Activated CD8-positive, alpha-beta T cell treated with anti-CD3 and anti-CD28 coated beads, Interleukin-2, amount 10 ng/mL, durations not matched to agents 7 days and 5 days (primary cell): Measurements from ENCODE around the gene CHST8. TPM values are rescaled to one million over a fixed set of nuclear protein-coding genes. Genes with fewer than 3 reads are reported as not detected.

ENCODE experiments used
- ATAC-seq: fragments of 150-1000 bp; cut with Tn5 transposase; one replicate; pipeline ENCODE4 v1.10.0; 2021; ENCODE audit warnings: moderate library complexity
- CTCF ChIA-PET: fragments of 350-600 bp; sonication (Branson Sonifier 250); formaldehyde crosslinking; loops from one replicate; lab custom pipeline; 2021; ENCODE audit warnings: antibody characterized with exemption; lab: Charles Lee
- POLR2A ChIA-PET: fragments of 350-600 bp; sonication (Branson Sonifier 250); formaldehyde crosslinking; loops from one replicate; lab custom pipeline; 2021; ENCODE audit warnings: antibody characterized with exemption; lab: Charles Lee
- DNase-seq: peaks from one replicate; pipeline ENCODE4 v3.0.0-alpha.2; 2020
- H3K27ac Mint-ChIP-seq: one replicate; pipeline ENCODE4 v1.8.0; 2021; ENCODE audit warnings: mild to moderate bottlenecking, mixed read lengths
- H3K27me3 Mint-ChIP-seq: one replicate; pipeline ENCODE4 v1.8.0; 2021; ENCODE audit warnings: low read depth, mixed read lengths
- H3K36me3 Mint-ChIP-seq: one replicate; pipeline ENCODE4 v1.8.0; 2021; ENCODE audit warnings: low read depth, mixed read lengths
- H3K4me1 Mint-ChIP-seq: one replicate; pipeline ENCODE4 v1.8.0; 2021; ENCODE audit warnings: low read depth, mixed read lengths
- H3K4me3 Mint-ChIP-seq: one replicate; pipeline ENCODE4 v1.8.0; 2021; ENCODE audit warnings: mild to moderate bottlenecking, mixed read lengths
- H3K9me3 Mint-ChIP-seq: one replicate; pipeline ENCODE4 v1.8.0; 2022; ENCODE audit warnings: mixed read lengths; ENCODE audit not compliant: insufficient read depth
- total RNA-seq, 2 experiments: library from RNA; stranded (reverse); gene quantifications; one replicate each; pipeline ENCODE4 v1.2.3, GENCODE V29; 2021

The CHST8 gene
- total RNA-seq, 2 experiments from 2014 or later: not detected

DNA sequence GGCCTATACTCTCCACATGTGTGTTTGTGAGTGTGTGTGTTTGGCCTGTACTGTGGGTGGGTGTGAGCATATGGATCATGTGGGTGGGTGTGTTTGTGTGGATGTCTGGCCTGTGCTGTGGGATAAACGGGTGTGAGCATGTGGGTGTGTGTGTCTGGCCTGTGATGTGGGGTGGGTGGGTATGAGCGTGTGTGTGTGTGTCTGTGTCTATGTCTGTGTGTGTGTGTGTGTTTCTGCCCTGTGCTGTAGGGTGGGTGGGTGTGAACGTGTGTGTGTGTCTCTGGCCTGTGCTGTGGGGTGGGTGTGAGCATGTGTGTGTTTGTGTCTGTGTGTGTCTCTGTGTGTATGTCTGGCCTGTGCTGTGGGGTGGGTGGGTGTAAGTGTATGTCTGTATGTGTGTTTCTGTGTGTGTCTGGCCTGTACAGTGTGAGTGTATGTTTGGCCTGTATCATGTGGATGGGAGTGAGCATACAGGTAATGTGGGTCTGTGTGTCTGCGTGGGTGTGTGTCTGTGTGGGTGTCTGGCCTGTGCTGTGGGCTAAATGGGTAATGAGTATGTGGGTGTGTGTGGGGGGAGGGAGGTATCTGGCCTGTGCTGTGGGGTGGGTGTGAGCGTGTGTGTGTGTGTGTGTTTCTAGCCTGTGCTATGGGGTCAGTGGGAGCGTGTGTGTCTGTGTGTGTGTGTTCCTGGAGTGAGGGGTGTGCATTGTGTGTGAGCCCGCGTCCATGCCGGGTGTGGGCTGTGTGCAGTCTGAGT lies 154.2 kb downstream of the CHST8 start:
- Mint-ChIP-seq H3K36me3 (no peaks in the 10 kb centered on the region), H3K27ac (no peak overlapping the region), H3K4me1 (peaks cover 6% of the 10 kb centered on the region), H3K9me3 (no peaks in the 10 kb centered on the region), H3K4me3 (no peak overlapping the region), H3K27me3 (peaks cover 12% of the 10 kb centered on the region)
- DNase-seq (no peak), ATAC-seq (no peak)
- ChIA-PET POLR2A (no interaction called here), CTCF (interaction anchor here (1.1 kb wide), 1 partner anchor 321 kb away, joined by 4 read pairs; no protein-coding TSS in a partner anchor)

DNA sequence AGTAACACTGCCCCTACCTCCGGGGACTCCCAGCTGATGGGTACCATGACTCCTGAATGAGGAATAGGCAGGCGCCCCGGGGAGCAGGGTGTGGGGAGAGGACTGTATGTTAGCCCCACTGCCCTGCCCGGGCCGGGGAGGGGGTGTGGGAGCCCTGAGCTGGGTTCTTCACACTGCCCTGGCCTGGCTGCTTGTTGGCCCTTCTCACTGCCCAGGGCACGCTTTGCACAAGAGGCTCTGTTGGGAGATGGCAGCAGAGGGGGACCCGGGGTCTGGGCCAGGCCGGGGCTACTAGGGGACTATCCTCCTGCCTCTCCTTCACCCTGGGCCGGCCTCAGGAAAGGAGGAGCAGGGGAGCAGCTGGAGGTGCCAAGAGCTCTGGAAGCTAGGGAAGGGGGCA lies 155.6 kb downstream of the CHST8 start:
- DNase-seq (no peak), ATAC-seq (no peak)
- H3K27me3 Mint-ChIP-seq: peaks cover 12% of the 10 kb centered on the region
- H3K27ac Mint-ChIP-seq: no peak overlapping the region
- POLR2A ChIA-PET: no interaction called here
- no peaks in the 10 kb centered on the region for H3K9me3 Mint-ChIP-seq
- peaks cover 6% of the 10 kb centered on the region for H3K4me1 Mint-ChIP-seq
- H3K36me3 Mint-ChIP-seq: no peaks in the 10 kb centered on the region
- H3K4me3 Mint-ChIP-seq: no peak overlapping the region
- CTCF ChIA-PET: interaction anchor here (0.5 to 2.2 kb wide), 46 partner anchors 9 to 396 kb away, joined by 3 to 37 read pairs (median 4); partner anchors contain the start of genes KCTD15 and LSM14A

- no peak for ATAC-seq
- CTCF ChIA-PET: interaction anchor here (0.5 to 2.2 kb wide), 50 partner anchors 9 to 558 kb away, joined by 3 to 37 read pairs (median 4); partner anchors contain the start of genes KCTD15 and LSM14A
- Mint-ChIP-seq H3K4me3 (no peak overlapping the region), H3K36me3 (no peaks in the 10 kb centered on the region), H3K27ac (no peak overlapping the region), H3K4me1 (peaks cover 6% of the 10 kb centered on the region), H3K27me3 (peaks cover 12% of the 10 kb centered on the region), H3K9me3 (no peaks in the 10 kb centered on the region)
- POLR2A ChIA-PET: no interaction called here
- no peak for DNase-seq
Measured at GRCh38 chr19:33777753-33778088, 156.0 kb downstream of the CHST8 start.

- no peaks in the 10 kb centered on the region for H3K36me3 Mint-ChIP-seq
- peaks cover 12% of the 10 kb centered on the region for H3K27me3 Mint-ChIP-seq
- H3K27ac Mint-ChIP-seq: no peak overlapping the region
- ChIA-PET CTCF (interaction anchor here (0.5 to 2.2 kb wide), 52 partner anchors 9 to 558 kb away, joined by 3 to 37 read pairs (median 4); partner anchors contain the start of genes KCTD15 and LSM14A), POLR2A (no interaction called here)
- DNase-seq (peak; percentile 87), ATAC-seq (peak; percentile 92)
- no peak overlapping the region for H3K4me3 Mint-ChIP-seq
- H3K4me1 Mint-ChIP-seq: peaks cover 6% of the 10 kb centered on the region
- H3K9me3 Mint-ChIP-seq: no peaks in the 10 kb centered on the region
Measured at GRCh38 chr19:33778089-33778791, 156.5 kb downstream of the CHST8 start.

- Mint-ChIP-seq H3K27ac (no peak overlapping the region), H3K36me3 (no peaks in the 10 kb centered on the region), H3K9me3 (no peaks in the 10 kb centered on the region), H3K4me3 (no peak overlapping the region), H3K4me1 (peaks cover 6% of the 10 kb centered on the region), H3K27me3 (peaks cover 12% of the 10 kb centered on the region)
- CTCF ChIA-PET: no interaction called here
- no peak for DNase-seq
- ATAC-seq: no peak
- POLR2A ChIA-PET: no interaction called here
Measured at GRCh38 chr19:33779849-33780248, 158.1 kb downstream of the CHST8 start.

GRCh38 chr19:33780251-33780650 lies 158.5 kb downstream of the CHST8 start:
- Mint-ChIP-seq H3K27ac (no peak overlapping the region), H3K4me3 (no peak overlapping the region), H3K9me3 (no peaks in the 10 kb centered on the region), H3K4me1 (peaks cover 10% of the 10 kb centered on the region), H3K27me3 (peaks cover 12% of the 10 kb centered on the region), H3K36me3 (no peaks in the 10 kb centered on the region)
- ATAC-seq (no peak), DNase-seq (no peak)
- ChIA-PET POLR2A (no interaction called here), CTCF (no interaction called here)

- POLR2A ChIA-PET: no interaction called here
- no peak for ATAC-seq
- H3K36me3 Mint-ChIP-seq: no peaks in the 10 kb centered on the region
Measured at GRCh38 chr19:33780746-33781145, 159.0 kb downstream of the CHST8 start.

DNA sequence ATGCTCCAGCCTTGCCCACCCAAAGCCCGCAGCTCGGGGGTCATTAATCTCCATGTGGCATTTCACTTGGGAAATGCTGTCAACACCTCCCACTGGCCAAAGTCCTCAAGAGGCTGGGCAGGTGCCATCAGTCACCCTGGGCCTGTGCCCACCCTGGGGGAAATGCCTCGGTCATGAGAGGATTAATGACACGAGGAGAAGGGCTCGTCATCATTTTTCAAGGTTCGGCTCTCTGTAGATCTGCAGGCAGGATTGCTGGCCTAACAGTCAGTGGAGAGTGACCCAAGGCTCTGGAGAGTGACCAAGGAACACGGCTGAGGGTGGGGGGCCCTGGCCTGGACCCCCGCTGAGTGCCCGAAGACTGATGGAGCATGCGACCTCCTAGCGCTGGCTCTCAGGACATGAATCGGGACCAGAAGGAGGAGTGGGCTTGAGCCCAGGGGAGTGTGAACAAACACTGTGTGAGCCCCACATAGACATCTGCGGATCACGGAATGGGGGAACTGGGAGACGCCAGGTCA lies 159.7 kb downstream of the CHST8 start:
- DNase-seq (no peak), ATAC-seq (no peak)
- Mint-ChIP-seq H3K9me3 (no peaks in the 10 kb centered on the region), H3K4me1 (peaks cover 19% of the 10 kb centered on the region), H3K27ac (no peak overlapping the region), H3K4me3 (no peak overlapping the region), H3K27me3 (peaks cover 12% of the 10 kb centered on the region), H3K36me3 (no peaks in the 10 kb centered on the region)
- ChIA-PET POLR2A (no interaction called here), CTCF (no interaction called here)

More at GRCh38 chr19:33780746-33781145, 159.0 kb downstream of the CHST8 start:
- DNase-seq: no peak
- H3K27me3 Mint-ChIP-seq: peaks cover 12% of the 10 kb centered on the region
- H3K4me3 Mint-ChIP-seq: no peak overlapping the region
- no peak overlapping the region for H3K27ac Mint-ChIP-seq
- H3K9me3 Mint-ChIP-seq: no peaks in the 10 kb centered on the region
- H3K4me1 Mint-ChIP-seq: peaks cover 15% of the 10 kb centered on the region
- CTCF ChIA-PET: no interaction called here

DNA sequence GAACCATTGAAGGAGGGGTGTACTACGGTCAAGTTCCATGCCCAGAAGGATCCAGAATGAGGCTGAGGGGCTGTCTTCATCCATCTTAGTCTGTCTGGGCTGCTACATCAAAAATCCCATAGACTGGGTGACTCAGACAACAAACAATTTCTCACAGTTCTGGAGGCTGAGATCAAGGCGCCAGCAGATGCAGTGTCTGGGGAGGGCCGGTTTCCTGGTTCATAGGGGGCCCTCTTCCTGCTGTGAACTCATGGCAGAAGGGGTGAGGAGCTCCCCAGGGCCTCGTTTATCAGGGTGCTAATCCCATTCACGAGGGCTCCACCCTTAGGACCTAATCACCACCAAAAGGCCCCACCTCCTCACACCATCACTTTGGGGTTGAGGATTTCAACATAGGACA lies 160.2 kb downstream of the CHST8 start:
- DNase-seq (no peak), ATAC-seq (no peak)
- Mint-ChIP-seq H3K27me3 (peaks cover 12% of the 10 kb centered on the region), H3K36me3 (no peaks in the 10 kb centered on the region), H3K27ac (no peak overlapping the region), H3K9me3 (no peaks in the 10 kb centered on the region), H3K4me1 (peaks cover 19% of the 10 kb centered on the region), H3K4me3 (no peak overlapping the region)
- CTCF ChIA-PET: no interaction called here
- POLR2A ChIA-PET: no interaction called here

GRCh38 chr19:33784432-33784831 lies 162.7 kb downstream of the CHST8 start:
- Mint-ChIP-seq H3K36me3 (no peaks in the 10 kb centered on the region), H3K27me3 (peaks cover 4% of the 10 kb centered on the region), H3K4me1 (peaks cover 16% of the 10 kb centered on the region), H3K9me3 (no peaks in the 10 kb centered on the region), H3K4me3 (no peak overlapping the region), H3K27ac (no peak overlapping the region)
- ATAC-seq (no peak), DNase-seq (no peak)
- ChIA-PET POLR2A (no interaction called here), CTCF (interaction anchor here (0.9 kb wide), 1 partner anchor 10 kb away, joined by 4 read pairs; no protein-coding TSS in a partner anchor)

- Mint-ChIP-seq H3K27me3 (peaks cover 3% of the 10 kb centered on the region), H3K36me3 (no peaks in the 10 kb centered on the region), H3K4me1 (peaks cover 13% of the 10 kb centered on the region), H3K9me3 (no peaks in the 10 kb centered on the region), H3K27ac (no peak overlapping the region), H3K4me3 (no peak overlapping the region)
- CTCF ChIA-PET: interaction anchor here (1.5 to 2.6 kb wide), 2 partner anchors 8 to 310 kb away, joined by 3 to 18 read pairs; no protein-coding TSS in a partner anchor
- no peak for ATAC-seq
- DNase-seq: no peak
- POLR2A ChIA-PET: no interaction called here
Measured at GRCh38 chr19:33785795-33786194, 164.0 kb downstream of the CHST8 start.

- no peak for ATAC-seq
- Mint-ChIP-seq H3K36me3 (no peaks in the 10 kb centered on the region), H3K4me1 (peaks cover 13% of the 10 kb centered on the region), H3K9me3 (no peaks in the 10 kb centered on the region), H3K27me3 (peaks cover 16% of the 10 kb centered on the region), H3K4me3 (no peak overlapping the region), H3K27ac (no peak overlapping the region)
- CTCF ChIA-PET: interaction anchor here (1.6 to 2.6 kb wide), 2 partner anchors 11 to 307 kb away, joined by 4 to 18 read pairs; no protein-coding TSS in a partner anchor
- POLR2A ChIA-PET: no interaction called here
- DNase-seq: no peak
Measured at GRCh38 chr19:33788676-33789075, 166.9 kb downstream of the CHST8 start.
